A673 (cell line): ENCODE measurements around the gene LNX1.

ENCODE experiments used
- CTCF ChIP-seq: fragments of 300-800, 200-600 bp; sonication (generic); conservative IDR thresholded peaks from 2 replicates; pipeline ENCODE4 v1.5.1; 2017; ENCODE audit warnings: low read depth, mild to moderate bottlenecking, antibody characterized with exemption, low read length, moderate library complexity, mixed read lengths
- EZH2 ChIP-seq: fragments of 200-600 bp; sonication (generic); IDR thresholded peaks from 2 replicates; pipeline ENCODE4 v1.6.1; 2017; ENCODE audit warnings: borderline replicate concordance, low read depth, mild to moderate bottlenecking, mixed read lengths, antibody characterized with exemption, low read length; ENCODE audit not compliant: poor library complexity, severe bottlenecking

- TF ChIP-seq CTCF = peak; percentile 51
- no peak for TF ChIP-seq EZH2
These were observed 100.2 kb downstream of the LNX1 start for GRCh38 chr4:53490965-53491622.
